WI38 (cell line): ENCODE measurements around the gene MAN2A1.

ENCODE experiments used
- H3K4me3 ChIP-seq: 2 replicates; pipeline ENCODE4 v1.5.1; 2011; ENCODE audit warnings: low read depth, mild to moderate bottlenecking, control low read depth, low read length
- TF ChIP-seq, protein P1 (sequence below): IDR thresholded peaks from 2 replicates; pipeline ENCODE4 v1.5.1; 2012; ENCODE audit warnings: low read depth, mild to moderate bottlenecking, control low read depth, low read length

MAN2A1 gene

GRCh38 chr5:109660301-109660700 lies 29.4 kb upstream of the MAN2A1 start:
- TF ChIP-seq, protein P1, sequence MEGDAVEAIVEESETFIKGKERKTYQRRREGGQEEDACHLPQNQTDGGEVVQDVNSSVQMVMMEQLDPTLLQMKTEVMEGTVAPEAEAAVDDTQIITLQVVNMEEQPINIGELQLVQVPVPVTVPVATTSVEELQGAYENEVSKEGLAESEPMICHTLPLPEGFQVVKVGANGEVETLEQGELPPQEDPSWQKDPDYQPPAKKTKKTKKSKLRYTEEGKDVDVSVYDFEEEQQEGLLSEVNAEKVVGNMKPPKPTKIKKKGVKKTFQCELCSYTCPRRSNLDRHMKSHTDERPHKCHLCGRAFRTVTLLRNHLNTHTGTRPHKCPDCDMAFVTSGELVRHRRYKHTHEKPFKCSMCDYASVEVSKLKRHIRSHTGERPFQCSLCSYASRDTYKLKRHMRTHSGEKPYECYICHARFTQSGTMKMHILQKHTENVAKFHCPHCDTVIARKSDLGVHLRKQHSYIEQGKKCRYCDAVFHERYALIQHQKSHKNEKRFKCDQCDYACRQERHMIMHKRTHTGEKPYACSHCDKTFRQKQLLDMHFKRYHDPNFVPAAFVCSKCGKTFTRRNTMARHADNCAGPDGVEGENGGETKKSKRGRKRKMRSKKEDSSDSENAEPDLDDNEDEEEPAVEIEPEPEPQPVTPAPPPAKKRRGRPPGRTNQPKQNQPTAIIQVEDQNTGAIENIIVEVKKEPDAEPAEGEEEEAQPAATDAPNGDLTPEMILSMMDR: no peak
- H3K4me3 ChIP-seq: no peak overlapping the region

- TF ChIP-seq, protein P1: no peak
- no peak overlapping the region for H3K4me3 ChIP-seq
Observed at GRCh38 chr5:109668237-109668636, 21.5 kb upstream of the MAN2A1 start.

- TF ChIP-seq, protein P1: no peak
Observed at GRCh38 chr5:109668668-109669422, 20.9 kb upstream of the MAN2A1 start.

GRCh38 chr5:109669991-109670706 lies 19.6 kb upstream of the MAN2A1 start:
- TF ChIP-seq, protein P1: no peak
- H3K4me3 ChIP-seq: no peak overlapping the region

More at GRCh38 chr5:109668668-109669422, 20.9 kb upstream of the MAN2A1 start:
- no peak overlapping the region for H3K4me3 ChIP-seq

GRCh38 chr5:109671136-109671535 lies 18.6 kb upstream of the MAN2A1 start:
- TF ChIP-seq, protein P1: no peak

DNA sequence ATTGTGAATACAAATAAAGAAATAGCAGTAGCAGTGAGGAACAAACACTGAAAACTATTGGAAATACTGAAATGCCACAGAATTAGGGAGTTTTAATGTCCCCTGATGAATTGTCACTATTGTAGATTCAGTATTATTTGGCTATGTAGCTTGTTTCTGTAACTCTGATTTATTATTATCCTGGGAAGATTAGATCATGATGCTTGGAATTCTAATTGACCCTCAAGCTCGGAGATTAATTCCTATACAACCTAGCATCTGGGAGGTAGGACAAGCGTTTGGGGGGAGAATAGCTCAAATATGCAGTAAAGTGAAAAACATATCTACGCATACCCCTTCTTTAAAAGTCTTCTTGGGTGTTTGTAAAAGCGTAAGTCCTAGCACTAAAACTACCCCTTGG lies 15.1 kb upstream of the MAN2A1 start:
- H3K4me3 ChIP-seq: no peak overlapping the region
- TF ChIP-seq, protein P1: no peak

More at GRCh38 chr5:109671136-109671535, 18.6 kb upstream of the MAN2A1 start:
- no peak overlapping the region for H3K4me3 ChIP-seq

- TF ChIP-seq, protein P1: no peak
Observed at GRCh38 chr5:109676920-109677319, 12.8 kb upstream of the MAN2A1 start.

More at GRCh38 chr5:109676920-109677319, 12.8 kb upstream of the MAN2A1 start:
- no peak overlapping the region for H3K4me3 ChIP-seq
